Activated gamma-delta T cell (primary cell): ENCODE measurements around the gene FGF21.
"Not testable (repeated sequence)": the region's sequence is repeated elsewhere in the genome, so short reads cannot be mapped to it uniquely, and the experiment has no call there.

Experiments
- DNase-seq: peaks from one replicate; lab custom pipeline; 2025; lab: John Stamatoyannopoulos, UW
- total RNA-seq, 2 donors: gene quantifications; one replicate each; lab custom pipeline; 2026; lab: John Stamatoyannopoulos, UW

FGF21 gene, protein sequence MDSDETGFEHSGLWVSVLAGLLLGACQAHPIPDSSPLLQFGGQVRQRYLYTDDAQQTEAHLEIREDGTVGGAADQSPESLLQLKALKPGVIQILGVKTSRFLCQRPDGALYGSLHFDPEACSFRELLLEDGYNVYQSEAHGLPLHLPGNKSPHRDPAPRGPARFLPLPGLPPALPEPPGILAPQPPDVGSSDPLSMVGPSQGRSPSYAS
- 0 reads per million in 2 donors for total RNA-seq

GRCh38 chr19:48755084-48755641, at the start of gene FGF21:
Gene FGF21 (plus strand): TSS chr19:48755524. CDS start chr19:48756237, 713 bp downstream.
- no peak for DNase-seq

DNA sequence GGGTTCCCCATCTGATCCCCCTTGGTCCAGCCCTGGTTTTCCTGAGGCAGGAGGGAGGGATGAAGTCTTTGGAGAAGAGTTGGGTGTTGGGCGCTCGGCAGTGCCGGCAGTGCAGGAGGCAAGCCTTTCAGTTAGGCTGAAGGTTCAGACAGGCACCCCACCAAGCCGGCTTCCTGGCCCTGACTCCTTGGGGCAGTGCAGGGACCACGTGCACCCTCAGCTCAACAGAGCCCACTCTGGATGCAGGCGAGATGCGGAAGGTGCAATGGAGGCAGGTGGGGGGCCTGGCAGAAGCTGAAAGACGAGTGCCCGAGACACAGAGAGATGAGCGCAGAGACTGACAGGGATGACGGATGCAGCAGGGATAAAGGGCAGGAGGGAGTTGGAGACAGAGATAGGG, 46.9 kb upstream of the FGF21 start:
- DNase-seq: no peak

DNA sequence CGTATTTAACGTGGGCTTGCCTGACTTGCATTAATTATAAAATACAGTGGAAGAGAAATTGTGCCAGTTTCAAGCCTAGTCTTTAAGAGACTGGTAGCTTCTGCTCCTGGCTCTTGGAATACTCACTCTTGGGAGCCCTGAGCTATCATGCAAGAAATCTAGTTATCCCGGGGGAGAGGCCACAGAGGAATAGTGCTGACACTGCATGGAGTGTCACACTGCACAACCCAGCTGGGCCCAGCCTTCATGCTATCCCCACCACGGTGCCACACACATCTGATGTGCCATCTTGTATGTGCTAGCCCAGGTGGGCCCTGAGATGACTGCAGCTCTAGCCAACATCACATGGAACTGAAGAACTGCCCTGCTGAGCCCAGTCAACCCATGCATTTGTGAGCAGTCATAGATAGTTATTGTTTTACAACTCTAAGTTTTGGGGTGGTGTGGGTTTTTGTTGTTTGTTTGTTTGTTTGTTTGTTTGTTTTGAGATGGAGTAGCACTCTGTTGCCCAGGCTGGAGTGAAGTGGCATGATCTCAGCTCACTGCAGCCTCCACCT, 44.1 kb upstream of the FGF21 start:
- no peak for DNase-seq

DNA sequence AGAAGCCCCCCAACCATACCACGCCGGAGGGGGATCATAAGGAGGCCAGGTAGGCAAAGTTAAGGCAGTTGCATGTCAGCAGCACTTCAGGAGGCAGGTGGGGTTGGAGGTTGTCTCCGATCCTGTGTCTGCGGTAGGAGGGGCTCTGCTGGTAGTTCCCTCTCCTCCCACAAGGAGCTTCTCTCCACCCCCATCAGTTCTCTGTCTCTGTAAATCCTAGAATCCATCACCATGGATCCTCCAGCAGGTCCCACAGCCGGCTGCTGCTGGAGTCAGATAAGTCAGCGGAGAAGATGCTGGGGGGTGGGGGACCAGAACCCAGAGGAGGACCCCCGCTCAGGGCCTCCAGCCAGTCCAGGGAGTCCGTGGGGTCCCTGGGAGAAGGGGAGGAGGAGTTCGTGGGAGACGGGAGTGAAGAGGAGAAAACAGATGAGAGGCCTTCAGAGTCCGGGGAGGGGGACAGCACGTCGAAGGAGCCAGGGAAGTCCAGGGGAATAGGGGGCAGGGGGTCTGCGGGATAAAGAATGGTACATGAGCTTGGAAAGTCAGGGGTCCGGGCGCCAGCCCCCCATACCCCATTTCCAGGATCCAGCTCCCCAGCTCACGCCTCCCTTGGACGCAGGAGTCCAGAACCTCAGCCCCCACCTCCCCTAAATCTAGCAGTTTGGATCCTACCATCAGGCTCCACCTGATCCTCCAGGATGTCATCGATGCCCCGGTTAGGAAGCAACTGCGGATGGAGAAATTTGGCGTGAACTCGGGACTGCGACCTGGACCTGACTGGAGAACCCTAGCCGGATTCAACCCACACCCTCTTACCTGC, 42.1 kb upstream of the FGF21 start:
- no peak for DNase-seq

- peak; percentile 85 for DNase-seq
These were observed 41.2 kb upstream of the FGF21 start for GRCh38 chr19:48713864-48714755.

- no peak for DNase-seq
These were observed 40.3 kb upstream of the FGF21 start for GRCh38 chr19:48714759-48715675.

GRCh38 chr19:48715681-48716171, 39.6 kb upstream of the FGF21 start:
- no peak for DNase-seq

DNA sequence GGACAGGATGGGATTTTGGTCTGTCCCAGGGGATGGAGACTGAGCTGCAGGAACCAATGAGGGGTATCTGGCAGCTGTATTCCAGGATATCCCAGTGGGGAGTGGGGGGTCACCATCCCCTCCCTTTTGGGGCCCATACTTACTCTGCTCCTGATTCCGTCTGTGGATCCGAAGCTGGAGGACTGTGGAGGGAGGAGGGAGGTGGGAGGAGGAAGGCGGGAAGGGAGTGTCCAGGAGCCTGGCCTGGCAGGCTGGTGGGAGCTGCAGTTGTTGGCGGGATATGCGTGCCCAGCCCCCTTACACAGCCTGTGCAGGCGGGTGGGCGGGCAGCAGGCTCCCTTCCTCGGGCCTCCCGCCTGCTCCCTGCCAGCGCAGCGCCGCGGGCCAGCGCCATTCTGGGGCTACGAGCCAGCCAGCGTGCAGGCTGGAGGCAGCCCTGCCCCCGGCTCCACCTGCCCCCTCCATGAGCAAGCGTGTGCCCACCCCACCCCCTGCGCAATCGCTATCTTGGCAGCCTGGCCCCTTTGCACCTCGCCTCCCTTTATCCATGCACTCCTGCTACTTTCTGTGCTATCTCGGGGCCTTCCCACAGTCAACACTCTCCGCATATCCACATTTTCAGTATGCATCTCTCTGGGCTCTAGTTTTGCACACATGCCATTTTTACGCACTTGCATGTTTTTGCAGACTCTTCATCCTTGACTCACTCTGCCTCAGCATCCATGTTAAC, 38.6 kb upstream of the FGF21 start:
- DNase-seq: no peak

GRCh38 chr19:48718106-48718505, 37.2 kb upstream of the FGF21 start:
- not testable (repeated sequence) for DNase-seq

- DNase-seq: no peak
These were observed 36.6 kb upstream of the FGF21 start for GRCh38 chr19:48718711-48719231.

DNA sequence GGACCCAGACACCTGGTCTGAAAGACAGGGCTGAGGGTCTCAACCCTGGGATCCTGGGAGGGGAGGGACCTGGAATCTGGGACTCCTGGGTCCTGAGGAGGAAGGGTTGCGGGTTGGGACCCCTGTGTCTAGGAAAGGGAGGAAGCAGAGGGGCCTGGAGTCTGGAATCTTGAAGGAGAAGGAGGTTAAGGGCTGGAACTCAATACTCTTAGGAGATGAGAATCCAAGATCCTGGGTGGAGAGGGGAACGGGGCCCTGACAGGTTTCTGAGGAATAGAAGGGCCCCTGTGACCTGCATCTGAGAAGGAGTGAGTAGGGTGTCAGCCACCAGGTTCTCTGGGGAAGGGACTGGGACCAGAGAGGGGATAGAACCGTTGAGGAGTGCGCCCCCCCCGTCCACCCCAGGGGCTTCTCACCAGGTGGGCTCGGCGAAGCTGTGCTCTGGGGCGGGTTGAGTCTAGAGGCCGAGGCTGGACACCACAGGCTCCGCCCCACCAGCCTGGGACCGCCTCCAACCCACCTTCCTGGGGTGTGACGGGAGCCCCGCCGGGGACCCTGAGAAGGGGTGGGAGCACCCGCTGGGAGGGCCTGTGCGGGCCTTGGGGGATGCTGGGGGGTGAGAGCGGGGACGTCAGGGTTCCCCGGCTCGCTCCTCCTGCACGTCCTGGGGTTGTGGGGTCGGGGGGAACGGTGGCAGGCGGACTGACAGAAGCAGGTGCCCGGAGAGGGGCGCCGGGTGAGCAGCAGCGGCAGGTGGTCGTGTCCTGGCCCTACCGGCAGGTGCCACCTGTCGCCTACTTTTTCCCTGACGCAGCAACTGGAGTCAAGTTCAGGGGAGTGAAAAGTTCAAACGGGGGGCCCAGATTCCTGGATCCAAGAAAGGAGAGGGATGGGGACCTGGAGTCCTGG, 35.8 kb upstream of the FGF21 start, which contains the start of gene MAMSTR:
TSS of gene MAMSTR (minus strand) at position 463 of the 909 bp plus-strand sequence. CDS start 694 bp downstream, outside the sequence.
- no peak for DNase-seq

DNA sequence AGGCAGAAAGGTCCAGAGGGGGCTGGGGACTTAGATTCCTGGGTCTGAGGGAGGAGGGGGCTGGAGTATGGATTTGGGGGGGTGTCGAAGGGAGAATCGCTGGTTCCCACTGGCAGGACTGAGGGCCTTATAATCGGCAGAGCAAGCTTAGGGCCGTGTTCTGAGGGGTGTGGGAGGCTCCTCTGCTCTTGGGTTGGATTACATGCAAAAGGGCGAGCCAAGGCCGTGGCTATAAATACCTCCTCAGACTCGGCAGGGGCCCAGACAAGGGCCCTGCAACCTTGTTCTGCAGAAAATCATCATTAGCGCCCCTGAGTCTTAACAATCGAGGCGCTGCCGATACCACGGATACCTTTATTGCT, 35.1 kb upstream of the FGF21 start:
- DNase-seq: no peak

GRCh38 chr19:48720613-48721296, 34.6 kb upstream of the FGF21 start:
- peak; percentile 54 for DNase-seq

DNA sequence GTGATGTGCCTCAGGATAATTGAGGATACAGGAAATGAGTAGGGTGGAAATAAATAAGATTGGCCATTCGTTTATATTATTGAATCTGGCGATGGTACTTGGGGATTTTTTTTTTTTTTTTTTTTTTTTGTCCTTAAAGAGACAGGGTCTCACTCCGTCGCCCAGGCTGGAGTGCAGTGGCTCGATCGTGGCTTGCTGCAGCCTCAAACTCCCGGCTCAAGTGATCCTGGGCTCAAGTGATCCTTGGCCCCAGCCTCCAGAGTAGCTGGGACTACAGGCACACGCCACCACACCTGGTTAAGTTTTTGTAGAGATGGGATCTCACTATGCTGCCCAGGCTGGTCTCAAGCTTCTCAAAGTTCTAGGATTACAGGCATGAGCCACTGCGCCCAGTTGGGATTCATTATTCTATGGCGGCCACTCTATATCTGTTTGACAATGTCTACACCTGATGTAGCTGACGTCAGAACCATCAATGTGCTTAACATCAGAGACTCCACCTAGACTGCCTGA, 33.1 kb upstream of the FGF21 start:
- DNase-seq: no peak

- no peak for DNase-seq
These were observed 30.2 kb upstream of the FGF21 start for GRCh38 chr19:48724796-48725753.

DNA sequence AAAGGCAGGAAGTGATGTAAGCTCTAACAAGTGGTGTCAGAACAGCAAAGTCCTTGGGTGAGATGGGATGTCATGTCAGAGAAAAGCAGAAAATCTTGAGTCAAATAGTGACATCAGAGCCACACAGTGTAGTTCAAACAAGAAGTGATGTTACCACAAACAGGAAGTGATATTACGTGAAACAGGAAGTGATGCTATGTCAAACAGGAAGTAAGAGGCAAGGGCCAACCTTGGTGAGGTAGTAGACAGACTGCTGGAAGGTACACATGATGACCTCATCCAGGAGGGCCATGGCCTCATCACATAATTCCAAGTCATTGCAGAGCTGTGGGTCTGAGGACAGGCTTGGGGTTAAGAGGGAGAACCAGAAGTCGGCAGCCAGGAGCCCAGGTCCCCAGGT, 28.8 kb upstream of the FGF21 start:
- no peak for DNase-seq
